Neural progenitor cell (in vitro differentiated cells): Measurements from ENCODE around the gene MPZL1.

Experiments
- EZH2 ChIP-seq: fragments of 200-600 bp; sonication (generic); IDR thresholded peaks from 2 replicates; pipeline ENCODE4 v1.6.1; 2017; ENCODE audit warnings: antibody characterized with exemption, mild to moderate bottlenecking, moderate library complexity
- EZH2phosphoT487 ChIP-seq: fragments of 200-600 bp; sonication (generic); IDR thresholded peaks from 2 replicates; pipeline ENCODE4 v1.6.1; 2017; ENCODE audit warnings: antibody characterized with exemption
- TF ChIP-seq, protein P1 (sequence below): fragments of 200-600 bp; sonication (generic); IDR thresholded peaks from 2 replicates; pipeline ENCODE4 v1.5.1; 2017; ENCODE audit warnings: antibody characterized with exemption, mild to moderate bottlenecking

DNA sequence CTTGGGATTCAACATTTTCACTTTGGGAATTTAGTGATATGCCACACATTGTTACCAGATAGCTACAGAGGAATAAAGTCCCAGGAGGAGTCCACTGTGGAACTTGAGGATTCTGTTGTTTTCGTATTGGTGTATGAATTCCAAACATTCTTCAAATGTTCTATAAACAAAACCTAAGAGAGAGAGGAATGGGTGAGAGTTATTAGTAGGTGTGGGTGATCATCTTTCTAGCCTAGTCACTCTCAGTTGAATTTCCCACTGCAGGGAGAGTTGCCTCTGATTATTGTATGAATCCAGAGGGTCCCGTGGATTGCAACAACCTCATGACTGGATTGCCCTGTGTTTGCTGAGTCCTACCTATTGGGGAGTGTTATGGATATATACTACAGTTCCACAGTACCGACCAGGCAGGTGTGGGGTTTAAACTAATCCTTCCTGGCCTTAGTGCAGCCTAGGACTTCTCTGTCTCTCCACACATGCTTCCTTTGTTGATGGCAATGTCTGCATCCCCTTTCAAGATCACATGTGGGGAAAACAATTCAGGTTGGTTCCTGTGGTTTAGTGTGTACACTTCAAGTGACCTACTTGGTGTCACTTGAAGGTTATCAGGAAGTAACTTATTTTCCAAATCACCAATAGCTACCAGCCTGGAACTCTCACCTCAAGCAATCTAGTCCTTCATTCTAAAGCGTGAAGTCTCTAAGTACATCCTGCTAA lies 100.3 kb downstream of the MPZL1 start:
- TF ChIP-seq, protein P1, sequence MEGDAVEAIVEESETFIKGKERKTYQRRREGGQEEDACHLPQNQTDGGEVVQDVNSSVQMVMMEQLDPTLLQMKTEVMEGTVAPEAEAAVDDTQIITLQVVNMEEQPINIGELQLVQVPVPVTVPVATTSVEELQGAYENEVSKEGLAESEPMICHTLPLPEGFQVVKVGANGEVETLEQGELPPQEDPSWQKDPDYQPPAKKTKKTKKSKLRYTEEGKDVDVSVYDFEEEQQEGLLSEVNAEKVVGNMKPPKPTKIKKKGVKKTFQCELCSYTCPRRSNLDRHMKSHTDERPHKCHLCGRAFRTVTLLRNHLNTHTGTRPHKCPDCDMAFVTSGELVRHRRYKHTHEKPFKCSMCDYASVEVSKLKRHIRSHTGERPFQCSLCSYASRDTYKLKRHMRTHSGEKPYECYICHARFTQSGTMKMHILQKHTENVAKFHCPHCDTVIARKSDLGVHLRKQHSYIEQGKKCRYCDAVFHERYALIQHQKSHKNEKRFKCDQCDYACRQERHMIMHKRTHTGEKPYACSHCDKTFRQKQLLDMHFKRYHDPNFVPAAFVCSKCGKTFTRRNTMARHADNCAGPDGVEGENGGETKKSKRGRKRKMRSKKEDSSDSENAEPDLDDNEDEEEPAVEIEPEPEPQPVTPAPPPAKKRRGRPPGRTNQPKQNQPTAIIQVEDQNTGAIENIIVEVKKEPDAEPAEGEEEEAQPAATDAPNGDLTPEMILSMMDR, result no peak
- TF ChIP-seq EZH2phosphoT487 (no peak), EZH2 (no peak)
